Measurements from ENCODE around the gene ZNF207. TPM values are rescaled to one million over a fixed set of nuclear protein-coding genes. Genes with fewer than 3 reads are reported as not detected.
A peak's percentile ranks its signal among the peaks of the same experiment; 100 is the strongest.

Gene ZNF207
- total and polyA plus RNA-seq, 2 of the 8 experiments (the other 6 are each of a cell fraction or from before 2014, with no cell fraction given) = 268 to 286 TPM

GRCh38 chr17:32315171-32315570, 34.8 kb upstream of the ZNF207 start:
- no peak overlapping the region for H3K4me3 ChIP-seq (ENCODE audit: extremely low read depth in 1 of 4, insufficient read depth in 2 of 4, low read depth in 3 of 4, low read length in 4 of 4)
- no peak overlapping the region for H2AK5ac ChIP-seq (ENCODE audit: low read depth, low read length)
- ChIA-PET POLR2A (ENCODE audit: partially characterized antibody) (interaction anchor here (0.8 to 1.0 kb wide), 3 partner anchors 8 to 13 kb away, joined by 3 to 4 read pairs (median 4); no protein-coding TSS in a partner anchor), CTCF (ENCODE audit: partially characterized antibody) (interaction anchor here (0.9 to 13.3 kb wide), 7 partner anchors 16 to 73 kb away, joined by 3 to 170 read pairs (median 5); no protein-coding TSS in a partner anchor)
- no peak overlapping the region for H3K9ac ChIP-seq (replicated peaks in 1 of 4; ENCODE audit: extremely low read depth in 1 of 4, low read depth in 3 of 4, low read length in 3 of 4)
- peaks cover 2 to 7% (median 5%) of the 10 kb centered on the region in 4 experiments for H3K4me1 ChIP-seq (replicated peaks in 1 of 4; ENCODE audit: control insufficient read depth in 3 of 4, insufficient read depth in 4 of 4, low read length in 3 of 4)
- no peaks in the 10 kb centered on the region for H3K9me3 ChIP-seq (ENCODE audit: insufficient read depth in 2 of 2, low read depth in 1 of 2, low read length in 1 of 2)
- no peak overlapping the region for H2BK120ac ChIP-seq (replicated peaks; ENCODE audit: low read depth, low read length)
- no peak overlapping the region for H4K8ac ChIP-seq (ENCODE audit: extremely low read depth, insufficient read depth, low read length)
- no peaks in the 10 kb centered on the region for H3K79me1 ChIP-seq (ENCODE audit: low read depth, low read length)
- no peak overlapping the region for H3K56ac ChIP-seq (replicated peaks; ENCODE audit: insufficient read length, low read depth, low read length)
- H3K4ac ChIP-seq (replicated peaks; ENCODE audit: insufficient read length, low read depth, low read length) = no peak overlapping the region
- peak overlapping the region; percentile 10 for H4K91ac ChIP-seq (replicated peaks; ENCODE audit: insufficient read length, low read length)
- no peak for DNase-seq (ENCODE audit: low read depth in 1 of 2, low spot score in 2 of 2)
- peak overlapping the region; percentile 7; the same call in 1 of the 2 replicates for H2BK12ac ChIP-seq (ENCODE audit: low read depth, low read length)
- H3K27ac ChIP-seq (ENCODE audit: low read depth, low read length) = no peak overlapping the region
- H3K4me2 ChIP-seq (ENCODE audit: insufficient read depth in 1 of 2, low read depth in 2 of 2, low read length in 2 of 2) = no peak overlapping the region
- H2BK15ac ChIP-seq (ENCODE audit: low read length) = no peak overlapping the region
- FAIRE-seq = no peak
- no peak overlapping the region for H3K18ac ChIP-seq (ENCODE audit: extremely low read depth, low read length)
- H3K79me2 ChIP-seq (ENCODE audit: control insufficient read depth in 1 of 2, insufficient read depth in 2 of 2, low read length in 2 of 2) = no peaks in the 10 kb centered on the region
- peaks cover 0 to 5% (median 0%) of the 10 kb centered on the region in 4 experiments; a peak in 1 of 8 replicates for H3K36me3 ChIP-seq (ENCODE audit: control insufficient read depth in 2 of 4, insufficient read depth in 4 of 4, low read length in 3 of 4)
- no peak overlapping the region for H2AFZ ChIP-seq (ENCODE audit: low read length)
- H3K14ac ChIP-seq (ENCODE audit: insufficient read length) = no peak overlapping the region
- no peaks in the 10 kb centered on the region for H4K20me1 ChIP-seq (replicated peaks in 1 of 2; ENCODE audit: control insufficient read depth in 1 of 2, insufficient read depth in 2 of 2, low read length in 2 of 2)
- H4K5ac ChIP-seq (ENCODE audit: insufficient read length, low read depth, low read length) = no peak overlapping the region
- H3K23ac ChIP-seq (ENCODE audit: insufficient read length) = no peak overlapping the region
- no peaks in the 10 kb centered on the region for H3K27me3 ChIP-seq (replicated peaks in 1 of 4; ENCODE audit: control insufficient read depth in 3 of 4, extremely low read depth in 1 of 4, insufficient read depth in 3 of 4, low read length in 3 of 4)
- H2BK20ac ChIP-seq (ENCODE audit: low read length) = no peak overlapping the region
- 85% methylated on average over 8 of the region's 8 CpGs; no CpG with 5 or more reads in 1 of the 2 experiments for WGBS, 2 experiments (ENCODE audit: extremely low coverage in 1 of 2, insufficient coverage in 1 of 2, insufficient read length in 1 of 2, insufficient replicate concordance in 2 of 2, low coverage in 1 of 2, low lambda C conversion rate in 2 of 2, missing lambda C conversion rate in 1 of 2)
- H2BK5ac ChIP-seq (ENCODE audit: low read depth, low read length) = no peak overlapping the region
- H3K23me2 ChIP-seq (ENCODE audit: low read depth, low read length) = 0 out of 2 replicates have a peak, but pooled peaks cover 2% of the 10 kb centered on the region
